Gastrocnemius medialis (tissue), 4 donors: Measurements from ENCODE around the gene FUOM. TPM values are rescaled to one million over a fixed set of nuclear protein-coding genes. Genes with fewer than 3 reads are reported as not detected.

ENCODE experiments used
- ATAC-seq, 2 donors: fragments of 150-250 bp; one replicate each; pipeline ENCODE4 v1.9.1; 2016
- DNase-seq, 2 donors: peaks; one replicate each; pipeline ENCODE4 v3.0.0-alpha.2; 2019
- H3K27ac ChIP-seq, 4 donors: fragments of 200-600 bp; sonication (generic); 1 replicate in 1 of 4; 2 replicates in 3 of 4; pipeline ENCODE4 v1.5.1; 2016 to 2018; ENCODE audit warnings: mild to moderate bottlenecking in 2 of 4, moderate library complexity in 1 of 4
- H3K27me3 ChIP-seq, 3 donors: fragments of 200-600 bp; sonication (generic) in 2 of 3; 1 replicate in 1 of 3; 2 replicates in 2 of 3; pipeline versions ENCODE4 v1.5.1 to v1.6.0; 2016 to 2019; ENCODE audit warnings: mild to moderate bottlenecking in 1 of 3, moderate library complexity in 1 of 3
- H3K36me3 ChIP-seq, 2 donors: fragments of 200-600 bp; sonication (generic) in 1 of 2; one replicate each; pipeline ENCODE4 v1.5.1; 2017 to 2018
- H3K4me1 ChIP-seq, 2 donors: fragments of 200-600 bp; sonication (generic) in 1 of 2; one replicate each; pipeline ENCODE4 v1.5.1; 2016 to 2017; ENCODE audit warnings: mild to moderate bottlenecking in 2 of 2
- H3K4me3 ChIP-seq, 4 donors: fragments of 200-600 bp; sonication (generic) in 3 of 4; 1 replicate in 1 of 4; 2 replicates in 3 of 4; pipeline ENCODE4 v1.5.1; 2016 to 2019; ENCODE audit warnings: mild to moderate bottlenecking in 2 of 4
- H3K9me3 ChIP-seq, 3 donors: fragments of 200-600 bp; sonication (generic) in 2 of 3; 1 replicate in 1 of 3; 2 replicates in 2 of 3; pipeline ENCODE4 v1.5.1; 2016 to 2019
- POLR2A ChIP-seq, 2 donors: fragments of 450-650 bp; IDR thresholded peaks; one replicate each; pipeline ENCODE4 v1.6.1; 2017; ENCODE audit warnings: antibody characterized with exemption in 2 of 2, mild to moderate bottlenecking in 2 of 2, moderate library complexity in 2 of 2
- in situ Hi-C, 4 donors: fragments of 200-750 bp; cut with MboI; loops; one replicate each; pipeline versions ENCODE4 v1.15.0 to v1.8.0; 2017; ENCODE audit warnings: low sequenced_read_pairs in 4 of 4
- intact Hi-C: fragments of 100-400 bp; cut with DNase I; formaldehyde crosslinking; loops from one replicate; pipeline ENCODE4 v1.15.1; 2023; ENCODE audit warnings: low total_unique reads
- total RNA-seq, 4 donors: library from RNA; depleted of rRNA; stranded (reverse); fragments of >200 nt; gene quantifications; one replicate each; pipeline versions ENCODE4 v1.1.0 to v1.2.3, GENCODE V29; 2016
- TF ChIP-seq, protein P1 (sequence below), 5 experiments: fragments of 450-650 bp in 3 of 5; fragments of 200-600 bp in 2 of 5; sonication (generic) in 2 of 5; IDR thresholded peaks in 4 of 5; conservative IDR thresholded peaks in 1 of 5; 1 replicate in 4 of 5; 2 replicates in 1 of 5; pipeline ENCODE4 v1.5.1; 2016 to 2019; ENCODE audit warnings: antibody characterized with exemption in 5 of 5, mild to moderate bottlenecking in 3 of 5, moderate library complexity in 3 of 5

Gene FUOM
- total RNA-seq, 4 donors from 2014 or later, result 3.2 to 8.9 (median 5.6) TPM

DNA sequence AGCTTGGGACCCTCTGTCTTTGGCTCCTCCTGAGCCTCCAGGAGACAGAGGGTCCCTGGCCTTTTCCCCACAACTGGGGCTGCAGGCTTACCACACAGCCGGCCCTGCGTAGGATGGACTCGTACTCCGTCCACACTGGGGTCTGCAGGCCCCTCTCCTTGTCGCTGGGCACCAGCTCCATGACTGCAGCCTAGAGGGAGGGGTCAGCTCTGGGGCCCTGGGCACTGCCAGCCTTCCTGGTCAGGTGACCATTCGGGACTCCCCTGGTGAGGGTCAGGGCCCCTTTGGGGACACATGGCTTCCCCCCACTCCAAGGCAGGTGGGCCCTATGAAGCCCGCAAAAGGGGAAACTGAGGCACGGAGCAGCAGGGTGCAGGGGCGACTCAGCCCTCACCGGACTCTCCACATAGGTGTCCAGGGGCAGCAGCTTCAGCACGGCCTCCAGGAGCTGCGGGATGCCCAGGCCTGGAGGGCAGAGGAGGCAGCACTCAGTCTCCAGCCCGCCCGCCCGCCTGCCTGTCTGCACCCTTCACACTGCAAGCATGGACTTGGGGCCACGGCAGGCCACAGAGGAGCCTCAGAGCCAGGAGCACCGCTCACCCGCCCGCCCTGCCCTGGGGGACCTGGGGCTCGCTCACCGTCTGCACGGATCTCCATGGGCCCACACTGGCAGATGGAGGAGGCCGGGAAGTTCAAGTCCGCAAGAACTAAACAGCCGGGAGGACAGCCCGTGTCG, 1.1 kb downstream of the FUOM start:
- Histone ChIP-seq H3K4me3 (peak overlapping the region; percentile 62 to 78 (median 66)), H3K4me1 (peaks cover 4 to 8% of the 10 kb centered on the region in 2 donors), H3K27me3 (peaks cover 4 to 21% (median 13%) of the 10 kb centered on the region in 3 donors), H3K9me3 (no peaks in the 10 kb centered on the region), H3K36me3 (no peaks in the 10 kb centered on the region), H3K27ac (no peak overlapping the region)
- TF ChIP-seq, protein P1, sequence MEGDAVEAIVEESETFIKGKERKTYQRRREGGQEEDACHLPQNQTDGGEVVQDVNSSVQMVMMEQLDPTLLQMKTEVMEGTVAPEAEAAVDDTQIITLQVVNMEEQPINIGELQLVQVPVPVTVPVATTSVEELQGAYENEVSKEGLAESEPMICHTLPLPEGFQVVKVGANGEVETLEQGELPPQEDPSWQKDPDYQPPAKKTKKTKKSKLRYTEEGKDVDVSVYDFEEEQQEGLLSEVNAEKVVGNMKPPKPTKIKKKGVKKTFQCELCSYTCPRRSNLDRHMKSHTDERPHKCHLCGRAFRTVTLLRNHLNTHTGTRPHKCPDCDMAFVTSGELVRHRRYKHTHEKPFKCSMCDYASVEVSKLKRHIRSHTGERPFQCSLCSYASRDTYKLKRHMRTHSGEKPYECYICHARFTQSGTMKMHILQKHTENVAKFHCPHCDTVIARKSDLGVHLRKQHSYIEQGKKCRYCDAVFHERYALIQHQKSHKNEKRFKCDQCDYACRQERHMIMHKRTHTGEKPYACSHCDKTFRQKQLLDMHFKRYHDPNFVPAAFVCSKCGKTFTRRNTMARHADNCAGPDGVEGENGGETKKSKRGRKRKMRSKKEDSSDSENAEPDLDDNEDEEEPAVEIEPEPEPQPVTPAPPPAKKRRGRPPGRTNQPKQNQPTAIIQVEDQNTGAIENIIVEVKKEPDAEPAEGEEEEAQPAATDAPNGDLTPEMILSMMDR (IDR thresholded peaks at IDR 0.05 in 4 of 5, conservative IDR thresholded peaks at IDR 0.05 in 1 of 5), result no peak
- no peak for TF ChIP-seq POLR2A (IDR thresholded peaks at IDR 0.05)
- intact Hi-C loops (loop anchor here (1.0 kb wide), 1 partner anchor 44 kb away; no protein-coding TSS in a partner anchor), in situ Hi-C loops (no loop called here)
- no peak for DNase-seq
- ATAC-seq, result no peak

DNA sequence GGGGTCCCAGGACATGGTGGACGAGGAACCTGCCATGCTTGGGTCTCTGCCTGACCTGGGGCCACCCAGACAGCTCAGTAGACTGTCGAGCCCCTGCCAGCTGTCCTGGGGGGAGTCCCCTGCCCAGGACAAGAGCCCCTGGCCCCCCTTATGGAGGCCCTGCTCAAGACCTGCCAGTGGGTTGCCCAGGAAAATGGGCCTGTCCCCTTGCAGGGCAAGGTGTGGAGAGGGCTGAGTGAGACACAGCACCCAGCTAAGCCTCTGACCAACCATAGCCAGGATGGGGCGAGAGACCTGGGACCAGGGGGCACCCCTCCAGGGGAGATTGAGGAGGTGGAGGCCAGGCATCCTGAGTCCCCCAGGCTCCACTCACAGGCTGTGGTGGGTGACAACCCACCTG, 1.8 kb downstream of the FUOM start:
- ATAC-seq (no peak), DNase-seq (no peak)
- in situ Hi-C loops, result no loop called here

DNA sequence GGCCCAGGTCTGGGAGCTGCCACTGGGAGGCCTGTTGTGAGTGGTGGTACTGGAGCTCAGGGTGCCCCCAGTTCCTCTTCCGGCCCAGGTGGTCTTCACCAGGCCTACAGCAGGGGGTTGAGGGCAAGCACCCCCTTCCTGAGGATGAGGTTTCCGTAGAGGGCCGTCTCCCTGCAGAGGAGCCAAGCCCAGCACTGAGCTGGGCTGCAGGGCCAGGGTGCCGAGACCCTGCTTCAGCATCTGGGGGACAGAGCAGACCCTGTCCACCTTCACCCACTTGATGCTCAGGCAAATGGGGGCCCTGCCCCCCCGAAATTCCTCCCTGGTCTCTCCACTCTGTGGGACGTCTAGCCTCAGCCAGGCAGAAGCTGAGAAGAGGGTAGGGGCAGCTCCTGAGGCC, 2.6 kb downstream of the FUOM start:
- no peak for ATAC-seq
- H3K9me3 ChIP-seq, result no peaks in the 10 kb centered on the region
- peaks cover 4 to 8% of the 10 kb centered on the region in 2 donors for H3K4me1 ChIP-seq
- no peak overlapping the region for H3K4me3 ChIP-seq
- peaks cover 4 to 21% (median 13%) of the 10 kb centered on the region in 3 donors for H3K27me3 ChIP-seq
- intact Hi-C loops (no loop called here), in situ Hi-C loops (no loop called here)
- H3K27ac ChIP-seq, result no peak overlapping the region
- TF ChIP-seq POLR2A (IDR thresholded peaks at IDR 0.05), result no peak
- TF ChIP-seq, protein P1 (IDR thresholded peaks at IDR 0.05 in 4 of 5, conservative IDR thresholded peaks at IDR 0.05 in 1 of 5), result no peak
- DNase-seq, result no peak
- H3K36me3 ChIP-seq, result no peaks in the 10 kb centered on the region

More for the DNA sequence above, 1.8 kb downstream of the FUOM start:
- TF ChIP-seq, protein P1 (IDR thresholded peaks at IDR 0.05 in 4 of 5, conservative IDR thresholded peaks at IDR 0.05 in 1 of 5), result no peak
- no peak for TF ChIP-seq POLR2A (IDR thresholded peaks at IDR 0.05)
- peaks cover 4 to 8% of the 10 kb centered on the region in 2 donors for H3K4me1 ChIP-seq
- H3K27ac ChIP-seq, result no peak overlapping the region
- H3K4me3 ChIP-seq, result no peak overlapping the region
- intact Hi-C loops, result no loop called here
- no peaks in the 10 kb centered on the region for H3K36me3 ChIP-seq
- peaks cover 4 to 21% (median 13%) of the 10 kb centered on the region in 3 donors for H3K27me3 ChIP-seq
- no peaks in the 10 kb centered on the region for H3K9me3 ChIP-seq

DNA sequence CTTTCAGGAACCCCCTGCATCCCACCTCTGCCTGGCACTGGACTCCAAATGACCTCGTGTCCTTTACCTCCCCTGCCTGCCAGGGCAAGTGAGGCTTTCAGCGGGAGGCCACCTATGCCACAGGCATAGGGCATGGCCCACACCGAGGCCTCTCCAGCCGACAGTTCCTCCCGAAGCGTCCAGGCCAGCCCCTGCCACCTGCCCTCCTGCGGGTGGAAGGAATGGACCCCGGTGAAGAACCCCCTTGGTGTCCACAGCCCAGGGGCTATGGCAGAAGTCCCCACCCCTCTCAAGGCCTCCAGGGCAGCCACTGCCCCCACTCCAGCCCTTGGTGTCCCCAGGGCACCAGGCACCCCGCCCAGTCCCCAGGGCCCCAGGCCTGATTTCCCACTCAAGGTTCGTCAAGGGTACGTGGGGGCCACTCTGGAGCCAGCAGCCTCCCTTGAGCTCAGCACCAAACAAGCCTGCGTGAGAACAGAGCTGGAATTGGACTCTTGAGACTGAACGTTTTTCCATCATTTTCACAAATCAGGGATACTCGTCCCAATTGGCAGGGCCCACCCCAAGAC, 3.1 kb downstream of the FUOM start:
- Histone ChIP-seq H3K4me1 (peaks cover 4 to 8% of the 10 kb centered on the region in 2 donors), H3K27ac (no peak overlapping the region), H3K4me3 (no peak overlapping the region), H3K36me3 (no peaks in the 10 kb centered on the region), H3K9me3 (no peaks in the 10 kb centered on the region), H3K27me3 (peaks cover 4 to 24% (median 13%) of the 10 kb centered on the region in 3 donors)
- no peak for ATAC-seq
- no peak for TF ChIP-seq POLR2A (IDR thresholded peaks at IDR 0.05)
- TF ChIP-seq, protein P1 (IDR thresholded peaks at IDR 0.05 in 4 of 5, conservative IDR thresholded peaks at IDR 0.05 in 1 of 5), result no peak
- DNase-seq, result no peak
- intact Hi-C loops, result no loop called here
- in situ Hi-C loops, result no loop called here
